GM19328 (cell line): ENCODE results near the gene GTF2F2.

Experiments used
- ATAC-seq: cut with Tn5 transposase; IDR thresholded peaks from one replicate; pipeline ENCODE4 v1.9.1; 2021; ENCODE audit warnings: mild to moderate bottlenecking, moderate library complexity; ENCODE audit not compliant: unreplicated experiment

GTF2F2 gene

DNA sequence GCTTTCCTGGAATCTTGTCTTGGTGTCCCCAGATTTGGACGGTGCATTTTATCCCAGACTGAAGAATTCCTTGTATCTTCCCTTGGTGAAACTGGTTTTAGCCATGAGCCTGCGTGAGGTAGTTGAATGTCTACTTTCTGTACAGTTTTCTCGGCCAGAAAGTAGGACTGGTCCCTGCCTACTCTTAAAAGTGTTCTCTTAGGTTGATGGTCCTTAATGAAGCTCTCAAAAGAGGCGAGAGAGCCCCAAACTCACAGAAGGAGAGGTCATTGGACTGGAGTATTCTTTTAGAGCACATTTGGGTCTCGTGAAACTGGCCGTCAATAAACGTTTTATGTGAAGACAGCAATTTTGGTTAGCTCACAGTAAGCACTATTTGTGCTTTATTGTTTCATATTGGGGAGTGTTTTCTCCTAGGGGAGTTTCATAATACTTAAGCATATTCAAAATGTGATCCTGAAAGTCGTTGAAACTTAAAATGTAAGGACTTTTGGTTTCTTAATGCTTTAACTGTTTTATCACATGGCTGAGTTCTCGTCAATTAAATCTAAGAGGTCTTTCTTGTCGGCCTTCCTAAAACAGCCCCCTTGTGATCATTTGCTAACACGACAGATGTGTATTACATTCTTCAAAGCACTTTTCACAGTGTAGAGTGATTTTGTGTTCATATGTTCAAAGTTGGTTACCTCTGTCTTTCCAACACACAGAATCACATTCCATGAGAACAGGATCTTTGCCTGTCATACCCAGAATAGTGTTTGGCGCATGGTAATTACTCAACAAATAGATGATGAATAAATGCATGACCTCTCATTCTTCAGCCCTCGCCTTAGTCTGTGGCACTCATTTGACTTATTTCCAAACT is 889 bp downstream of the GTF2F2 start:
- no peak for ATAC-seq

- ATAC-seq, result no peak
These were observed 2.6 kb downstream of the GTF2F2 start for GRCh38 chr13:45122941-45123340.

DNA sequence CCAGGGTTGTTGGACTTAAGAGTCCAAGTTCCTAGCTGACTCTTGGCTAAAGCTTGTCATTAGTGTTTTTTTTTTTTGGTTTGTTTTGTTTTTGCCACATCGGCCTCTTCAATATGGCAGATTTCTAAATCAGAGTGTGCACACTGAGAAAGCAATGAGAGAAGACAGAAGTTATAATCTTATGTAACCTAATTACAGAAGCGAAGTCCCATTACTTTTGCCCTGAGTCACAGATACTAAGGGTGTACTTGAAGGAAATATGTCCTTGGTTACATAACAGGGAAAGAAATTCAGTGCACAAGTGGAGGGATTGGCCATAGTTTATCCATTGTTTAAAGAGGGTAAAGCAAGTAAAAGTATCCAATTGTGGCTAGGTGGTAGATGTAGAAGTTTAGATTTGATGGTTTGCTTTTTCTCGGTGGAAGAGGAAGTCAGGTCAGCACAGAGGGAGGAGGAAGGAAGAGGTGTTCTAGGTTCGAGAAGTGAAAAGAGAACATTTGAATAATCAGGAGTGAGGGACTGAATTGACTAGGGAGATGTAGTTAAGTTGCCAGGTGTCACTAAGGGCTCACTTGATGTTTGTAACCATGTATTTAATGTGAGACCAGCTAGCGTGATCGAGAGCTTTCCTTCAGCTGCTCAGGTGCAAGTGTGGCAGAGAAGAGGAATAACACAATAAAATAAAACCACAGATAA is 12.2 kb downstream of the GTF2F2 start:
- peak; percentile 65 for ATAC-seq

- no peak for ATAC-seq
These were observed 13.2 kb downstream of the GTF2F2 start for GRCh38 chr13:45133396-45134118.

- no peak for ATAC-seq
These were observed 16.6 kb downstream of the GTF2F2 start for GRCh38 chr13:45136741-45137504.

GRCh38 chr13:45137526-45137925 is 17.2 kb downstream of the GTF2F2 start:
- ATAC-seq, result no peak

GRCh38 chr13:45138282-45138681 is 18.0 kb downstream of the GTF2F2 start:
- no peak for ATAC-seq

DNA sequence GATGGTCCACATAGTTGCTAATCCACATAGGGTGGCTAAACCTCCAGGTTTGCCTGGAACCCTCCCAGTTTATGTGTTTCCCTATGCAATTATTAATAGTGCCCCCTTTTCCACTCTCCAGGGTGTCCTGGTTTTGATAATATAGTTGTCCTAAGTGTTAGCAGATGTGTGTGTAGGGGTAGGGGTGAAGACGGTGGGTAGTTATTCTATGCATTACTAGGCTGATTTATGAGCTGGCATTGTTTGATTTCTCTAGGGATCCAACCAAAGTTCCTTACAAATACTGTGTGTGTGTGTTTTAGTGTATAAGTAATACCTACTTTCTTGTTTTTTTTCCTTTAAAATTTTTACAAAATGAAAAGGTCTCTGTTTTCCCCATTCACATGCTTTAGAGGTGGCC is 21.1 kb downstream of the GTF2F2 start:
- ATAC-seq, result no peak

- ATAC-seq, result no peak
These were observed 22.4 kb downstream of the GTF2F2 start for GRCh38 chr13:45142440-45143345.

- no peak for ATAC-seq
These were observed 23.0 kb downstream of the GTF2F2 start for GRCh38 chr13:45143346-45143751.

DNA sequence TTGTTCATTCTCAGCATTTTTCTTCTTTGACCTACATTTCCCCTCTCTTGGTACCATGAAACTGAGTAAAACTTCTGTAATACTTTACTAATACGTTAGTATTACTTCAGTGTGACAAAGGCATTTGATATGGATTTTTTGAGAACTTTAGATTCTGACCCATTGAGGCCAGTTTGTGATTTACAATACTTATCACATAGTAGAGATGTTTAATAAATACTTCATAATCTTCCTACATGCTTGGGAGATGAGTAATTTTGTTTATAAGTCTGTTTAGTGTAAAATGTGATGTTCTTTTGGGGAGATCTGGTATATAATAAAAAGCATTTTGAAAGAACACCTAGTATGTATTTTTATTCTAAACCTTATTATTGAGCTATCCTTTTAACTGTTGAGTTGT is 29.7 kb downstream of the GTF2F2 start:
- ATAC-seq, result no peak

DNA sequence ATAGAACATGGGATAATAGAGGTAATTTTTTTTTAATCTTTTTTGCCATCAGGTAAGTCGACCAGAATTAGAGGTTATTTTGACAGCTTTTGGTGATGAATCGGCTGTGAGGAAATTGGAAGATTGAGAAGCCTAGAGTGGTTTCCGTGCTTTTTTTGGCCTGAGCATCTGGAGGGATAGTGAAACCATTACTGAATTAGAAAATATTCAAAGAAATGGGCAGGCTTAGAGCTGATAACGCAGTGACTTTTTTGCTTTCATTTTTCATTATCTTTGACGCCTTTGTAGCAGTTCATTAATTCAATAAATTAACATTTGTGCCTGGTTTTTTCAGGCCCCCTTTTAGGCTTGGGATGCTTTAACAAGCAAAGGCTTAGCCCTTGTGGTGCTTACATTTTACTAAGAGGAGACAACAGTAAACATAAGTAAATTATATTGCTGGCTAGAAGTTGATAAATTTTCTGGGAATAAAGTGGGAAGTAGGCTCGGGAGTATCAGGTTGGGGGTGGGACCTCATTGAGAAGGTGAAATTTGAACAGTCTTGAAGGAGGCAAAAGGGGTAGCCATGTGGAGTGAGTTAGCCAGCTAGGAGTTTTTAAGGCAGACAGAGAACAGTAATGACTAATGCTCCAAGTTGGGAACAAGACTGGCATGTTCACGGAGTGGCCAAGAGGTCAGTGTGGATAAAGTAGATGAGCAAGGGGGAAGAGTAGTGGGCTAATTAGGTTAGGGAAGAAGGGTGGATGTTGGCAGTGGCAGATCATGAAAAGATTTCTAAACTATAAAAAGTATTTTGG is 36.5 kb downstream of the GTF2F2 start:
- no peak for ATAC-seq

- no peak for ATAC-seq
These were observed 41.9 kb downstream of the GTF2F2 start for GRCh38 chr13:45162194-45162593.

- no peak for ATAC-seq
These were observed 42.5 kb downstream of the GTF2F2 start for GRCh38 chr13:45162821-45163220.

GRCh38 chr13:45166858-45167257 is 46.5 kb downstream of the GTF2F2 start:
- ATAC-seq, result no peak

- ATAC-seq, result no peak
These were observed 47.6 kb downstream of the GTF2F2 start for GRCh38 chr13:45167611-45168554.

DNA sequence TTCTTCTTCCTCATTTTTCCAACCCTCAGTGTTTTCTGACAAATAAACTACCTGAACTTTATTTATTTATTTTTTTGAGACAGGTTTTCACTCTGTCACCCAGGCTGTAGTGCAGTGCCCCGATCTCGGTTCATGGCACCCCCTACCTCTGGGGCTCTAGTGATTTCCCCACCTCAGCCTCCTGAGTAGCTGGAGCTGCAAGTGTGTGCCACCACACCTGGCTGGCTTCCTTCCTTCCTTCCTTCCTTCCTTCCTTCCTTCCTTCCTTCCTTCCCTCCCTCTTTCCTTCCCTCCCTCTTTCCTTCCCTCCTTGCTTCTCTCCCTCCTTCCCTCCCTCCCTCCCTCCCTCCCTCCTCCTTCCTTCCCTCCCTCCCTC is 48.2 kb downstream of the GTF2F2 start:
- no peak for ATAC-seq

GRCh38 chr13:45174478-45174877 is 54.2 kb downstream of the GTF2F2 start:
- no peak for ATAC-seq
